Mucosa of rectum (tissue), 2 donors: ENCODE results near the gene CAMK2N2.

Experiments used
- H3K27ac ChIP-seq, 2 donors: one replicate each; pipeline ENCODE4 v1.7.0; 2013; ENCODE audit warnings: inconsistent platforms in 2 of 2, low read depth in 2 of 2, low read length in 2 of 2
- H3K27me3 ChIP-seq, 2 donors: one replicate each; pipeline ENCODE4 v1.7.0; 2013; ENCODE audit warnings: low read length in 2 of 2; ENCODE audit not compliant: control insufficient read depth in 2 of 2, insufficient read depth in 2 of 2
- H3K36me3 ChIP-seq, 2 donors: one replicate each; pipeline ENCODE4 v1.7.0; 2013; ENCODE audit warnings: low read length in 2 of 2; ENCODE audit not compliant: control insufficient read depth in 2 of 2, insufficient read depth in 2 of 2
- H3K4me1 ChIP-seq, 2 donors: one replicate each; pipeline ENCODE4 v1.7.0; 2013; ENCODE audit warnings: low read length in 2 of 2, mild to moderate bottlenecking in 1 of 2; ENCODE audit not compliant: control insufficient read depth in 2 of 2, insufficient read depth in 2 of 2
- H3K4me3 ChIP-seq, 2 donors: one replicate each; pipeline ENCODE4 v1.7.0; 2013; ENCODE audit warnings: low read length in 2 of 2
- H3K9ac ChIP-seq, 2 donors: one replicate each; pipeline ENCODE4 v1.7.0; 2013; ENCODE audit warnings: low read length in 2 of 2, low read depth in 1 of 2, mild to moderate bottlenecking in 1 of 2
- H3K9me3 ChIP-seq, 2 donors: one replicate each; pipeline ENCODE4 v1.7.0; 2013; ENCODE audit warnings: low read length in 2 of 2; ENCODE audit not compliant: control insufficient read depth in 2 of 2
- donor health status: healthy.
- donor health status: Normal muscosa, but diverticular disease.

Gene CAMK2N2

DNA sequence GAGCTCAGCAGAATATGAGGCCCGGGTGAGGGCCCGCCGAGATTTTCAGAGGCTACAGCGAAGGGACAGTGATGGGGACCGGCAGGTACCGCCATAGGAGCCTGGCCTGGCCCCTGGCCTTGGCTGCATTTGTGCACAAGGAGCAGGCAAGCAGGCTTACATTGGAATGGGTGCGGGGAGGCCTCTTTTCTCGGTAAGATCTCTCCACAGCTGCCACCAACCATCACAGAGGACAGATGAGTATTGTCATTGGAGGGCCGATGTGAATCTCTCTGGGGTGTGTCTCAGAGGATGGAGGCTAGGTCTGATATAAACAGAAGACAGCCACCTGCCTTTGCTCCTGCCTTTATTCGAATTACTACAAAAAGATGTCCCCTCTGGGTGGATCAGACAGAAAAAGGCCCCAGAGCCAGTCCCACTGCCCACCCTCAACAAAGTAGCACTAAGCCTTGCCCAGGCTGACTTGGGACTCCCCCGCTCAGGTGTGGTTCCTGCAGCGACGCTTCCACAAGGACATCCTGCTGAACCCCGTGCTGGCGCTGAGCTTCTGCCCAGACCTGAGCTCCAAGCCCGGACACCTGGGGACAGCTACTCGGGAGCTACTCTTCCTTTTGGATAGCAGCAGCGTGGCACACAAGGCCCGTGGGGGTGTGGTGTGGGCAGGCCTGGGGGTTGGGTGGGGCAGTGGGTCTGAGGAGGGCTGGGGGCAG, 26.5 kb downstream of the CAMK2N2 start:
- H3K9ac ChIP-seq, result no peak overlapping the region
- H3K27me3 ChIP-seq, result peaks cover 22 to 26% of the 10 kb centered on the region in 2 donors
- no peak overlapping the region for H3K27ac ChIP-seq
- H3K4me1 ChIP-seq, result peaks cover 6 to 10% of the 10 kb centered on the region in 2 donors
- H3K36me3 ChIP-seq, result no peaks in the 10 kb centered on the region
- no peak overlapping the region for H3K4me3 ChIP-seq
- H3K9me3 ChIP-seq, result no peaks in the 10 kb centered on the region

DNA sequence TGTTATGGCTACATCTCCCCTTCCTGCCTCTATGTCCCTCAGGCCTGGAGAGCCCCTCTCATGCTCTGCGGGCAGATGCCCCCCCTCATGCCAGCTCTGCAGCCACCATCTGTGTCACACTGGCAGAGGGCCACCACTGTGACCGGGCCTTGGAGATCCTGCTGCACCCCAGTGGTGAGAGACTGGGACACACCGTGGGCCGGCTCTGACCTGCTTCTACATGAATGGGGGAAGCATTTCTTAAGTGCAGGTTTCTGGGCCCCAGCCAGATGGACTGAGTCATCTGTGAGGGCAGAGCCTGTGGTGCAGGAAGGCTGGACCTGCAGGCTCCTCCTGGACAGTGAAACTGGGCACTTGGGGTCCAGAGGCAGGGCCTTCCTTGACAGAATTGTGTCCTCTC, 27.1 kb downstream of the CAMK2N2 start:
- H3K9ac ChIP-seq, result no peak overlapping the region
- H3K4me3 ChIP-seq, result no peak overlapping the region
- H3K27ac ChIP-seq, result no peak overlapping the region
- no peaks in the 10 kb centered on the region for H3K36me3 ChIP-seq
- peaks cover 11 to 16% of the 10 kb centered on the region in 2 donors for H3K4me1 ChIP-seq
- no peaks in the 10 kb centered on the region for H3K9me3 ChIP-seq
- H3K27me3 ChIP-seq, result peaks cover 27 to 29% of the 10 kb centered on the region in 2 donors

DNA sequence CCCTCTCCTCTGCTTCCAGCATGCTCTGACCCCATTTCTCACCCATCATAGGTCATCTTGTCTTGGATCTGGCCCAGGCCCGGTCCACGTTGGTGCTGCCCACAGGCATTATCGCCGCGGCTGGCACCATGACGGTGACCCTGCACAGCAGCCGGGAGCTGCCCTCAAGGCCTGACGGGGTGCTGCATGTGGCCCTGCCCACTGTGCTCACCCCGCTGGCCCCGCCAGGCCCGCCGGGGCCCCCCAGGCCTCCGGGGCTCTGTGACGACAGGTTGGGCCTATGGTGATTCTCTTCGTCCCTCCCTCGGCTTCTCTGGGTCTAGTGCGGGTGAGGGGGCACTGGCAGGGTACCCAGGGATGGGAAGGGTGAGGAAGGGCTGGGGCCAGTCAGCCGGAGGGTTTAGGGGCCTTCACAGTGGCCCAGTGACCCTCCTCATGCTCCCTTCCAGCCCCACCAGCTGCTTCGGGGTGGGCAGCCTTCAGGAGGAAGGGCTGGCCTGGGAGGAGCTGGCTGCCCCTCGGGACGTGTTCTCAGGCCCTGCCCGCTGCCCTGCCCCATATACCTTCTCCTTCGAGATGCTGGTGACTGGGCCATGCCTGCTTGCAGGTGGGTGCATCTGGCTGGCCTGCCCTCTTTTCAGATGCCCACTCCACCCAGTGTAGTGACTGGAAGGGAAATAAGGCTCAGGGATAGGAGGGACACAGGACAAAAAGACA, 28.1 kb downstream of the CAMK2N2 start:
- H3K4me3 ChIP-seq, result no peak overlapping the region
- H3K9ac ChIP-seq, result no peak overlapping the region
- H3K27ac ChIP-seq, result no peak overlapping the region
- H3K36me3 ChIP-seq, result no peaks in the 10 kb centered on the region
- no peaks in the 10 kb centered on the region for H3K9me3 ChIP-seq
- H3K4me1 ChIP-seq, result peaks cover 11 to 17% of the 10 kb centered on the region in 2 donors
- H3K27me3 ChIP-seq, result peaks cover 34 to 37% of the 10 kb centered on the region in 2 donors

DNA sequence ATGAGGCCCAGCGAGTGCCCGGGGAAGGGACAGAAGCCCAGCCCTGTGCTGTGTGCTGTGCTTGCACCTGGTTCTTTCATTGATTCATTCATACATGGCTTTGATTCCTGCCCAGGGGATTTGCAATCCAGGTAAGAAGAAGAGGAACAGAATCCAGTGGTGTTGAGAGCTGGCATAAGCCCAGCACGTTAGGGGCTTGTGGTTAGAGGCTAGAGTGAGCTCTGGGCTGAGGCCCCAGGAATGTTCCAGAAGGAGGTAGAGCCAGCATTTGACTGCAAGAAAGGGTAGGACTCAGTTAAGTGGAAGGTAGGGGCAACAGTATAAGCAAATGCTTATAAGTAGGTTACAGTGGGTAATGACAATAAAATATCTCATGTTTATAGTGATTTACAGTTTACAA, 29.7 kb downstream of the CAMK2N2 start:
- Histone ChIP-seq H3K9ac (no peak overlapping the region), H3K4me1 (peaks cover 11 to 17% of the 10 kb centered on the region in 2 donors), H3K27ac (no peak overlapping the region), H3K9me3 (no peaks in the 10 kb centered on the region), H3K27me3 (peaks cover 42 to 46% of the 10 kb centered on the region in 2 donors), H3K36me3 (no peaks in the 10 kb centered on the region), H3K4me3 (no peak overlapping the region)

DNA sequence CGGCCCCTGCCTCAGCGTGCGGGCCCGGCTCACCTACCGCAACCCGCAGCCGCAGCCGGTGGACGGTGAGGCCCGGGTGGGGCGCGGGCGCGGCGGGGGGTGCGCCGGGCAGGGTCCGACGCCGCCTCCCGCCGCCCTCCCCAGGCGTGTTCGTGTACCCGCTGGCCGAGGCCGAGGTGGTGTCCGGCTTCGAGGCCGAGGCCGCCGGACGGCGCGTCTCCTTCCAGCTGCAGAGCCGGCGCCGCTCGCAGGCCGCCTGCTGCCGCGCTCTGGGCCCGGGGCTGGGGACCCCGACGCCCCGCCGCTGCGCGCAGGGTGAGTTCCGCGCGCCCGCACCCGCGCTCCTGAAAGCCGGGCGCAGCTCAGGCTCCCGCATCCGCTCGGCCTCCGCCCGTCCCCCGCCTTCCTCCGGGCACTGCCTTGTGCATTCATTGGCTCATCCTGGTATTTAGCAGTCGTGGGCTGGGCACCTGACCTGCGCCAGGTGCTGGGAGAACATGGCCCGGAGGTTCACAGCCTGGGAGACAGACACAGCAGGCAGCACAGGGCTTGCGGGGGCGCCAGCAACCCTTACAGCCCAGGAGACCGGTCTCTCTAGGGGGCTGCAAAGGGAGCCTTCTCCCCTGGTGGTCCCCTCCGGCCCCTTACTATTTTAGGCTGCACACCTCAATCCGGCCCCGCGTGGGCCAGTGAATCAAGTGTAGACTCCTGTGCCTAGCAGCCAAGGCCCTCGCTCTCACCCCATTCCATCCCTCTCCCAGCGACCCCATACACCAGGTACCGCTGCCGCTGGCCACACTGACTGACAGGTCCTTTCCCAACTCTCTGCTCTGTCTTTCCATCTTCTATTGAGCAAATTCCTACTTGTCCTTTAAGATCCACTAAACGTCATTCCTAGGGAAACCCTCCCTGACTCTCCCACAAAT, 30.5 kb downstream of the CAMK2N2 start:
- Histone ChIP-seq H3K9me3 (no peaks in the 10 kb centered on the region), H3K4me1 (peaks cover 11 to 17% of the 10 kb centered on the region in 2 donors), H3K27me3 (peaks cover 42 to 46% of the 10 kb centered on the region in 2 donors), H3K9ac (peak overlapping the region in 1 of 2 donors; percentile 11), H3K27ac (no peak overlapping the region), H3K36me3 (no peaks in the 10 kb centered on the region), H3K4me3 (peak overlapping the region in 1 of 2 donors; percentile 18)

DNA sequence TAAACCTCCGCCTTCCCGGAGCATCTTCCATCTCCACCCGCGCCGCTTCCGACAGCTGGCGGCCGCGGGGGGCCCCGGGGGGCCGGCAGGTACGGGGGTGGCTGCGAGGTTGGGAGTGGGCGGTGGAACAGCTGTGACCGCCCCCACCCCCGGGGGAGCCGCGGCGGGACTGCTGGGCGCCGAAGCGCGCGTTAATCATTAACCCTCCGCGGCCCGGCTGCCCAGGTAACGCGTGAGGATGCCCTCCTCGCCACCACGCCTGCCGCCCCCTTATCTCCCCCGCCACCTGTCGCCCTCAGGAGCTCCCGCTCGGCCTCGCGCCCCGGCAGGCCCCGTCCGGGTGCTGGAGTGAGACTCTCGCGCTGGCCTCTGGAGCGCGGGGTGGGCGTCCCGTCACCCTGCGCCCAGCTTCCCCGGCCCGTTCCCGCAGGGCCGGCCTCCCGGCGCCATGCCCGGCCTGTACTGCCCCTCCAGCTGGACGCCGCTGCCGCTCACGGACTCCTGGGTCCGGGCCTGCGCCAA, 31.2 kb downstream of the CAMK2N2 start:
- Histone ChIP-seq H3K4me3 (peak overlapping the region; percentile 18 to 50), H3K9me3 (no peaks in the 10 kb centered on the region), H3K36me3 (no peaks in the 10 kb centered on the region), H3K9ac (peak overlapping the region in 1 of 2 donors; percentile 11), H3K27ac (no peak overlapping the region), H3K4me1 (peaks cover 11 to 17% of the 10 kb centered on the region in 2 donors), H3K27me3 (peaks cover 42 to 46% of the 10 kb centered on the region in 2 donors)

DNA sequence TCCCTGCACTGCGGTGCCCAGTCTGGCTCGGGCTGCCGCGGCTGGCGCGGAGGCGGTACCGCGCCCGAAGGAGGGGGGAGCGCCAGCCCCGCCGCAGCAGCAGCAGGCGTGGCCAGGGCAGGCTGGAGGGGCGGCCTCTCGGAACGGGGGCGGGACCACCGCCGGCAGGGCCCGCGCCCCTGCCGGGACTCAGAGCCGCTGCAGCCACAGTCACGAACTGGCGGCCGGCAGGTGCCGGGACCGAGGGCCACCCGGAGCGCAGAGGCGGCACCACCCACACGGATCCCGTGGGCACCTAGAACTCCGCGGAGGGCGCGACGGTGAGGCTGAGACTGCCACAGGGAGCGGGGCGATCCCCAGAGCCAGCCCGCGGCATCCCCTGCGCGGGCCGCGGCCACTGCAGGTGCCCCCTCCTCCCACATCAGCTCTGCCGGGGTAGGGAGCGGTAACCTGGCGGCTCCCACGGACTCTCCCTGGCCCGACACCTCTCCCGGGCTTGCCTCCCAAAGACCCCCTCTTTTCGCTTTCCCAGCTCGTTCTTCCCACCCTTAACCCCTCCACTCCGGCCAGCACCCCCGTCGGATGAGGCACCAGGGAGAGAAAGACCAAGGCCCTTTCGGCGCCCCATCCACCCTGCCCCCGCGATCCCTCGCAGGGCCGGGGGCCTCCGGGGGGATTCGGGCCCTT, 31.8 kb downstream of the CAMK2N2 start, which contains the start of gene VWA5B2:
Gene VWA5B2, plus strand, starts transcription at position 192 of the 687 bp plus-strand sequence. CDS start 944 bp downstream, outside the sequence.
- peak within 1 kb of the TSS in 1 of 2 donors; percentile 11 for H3K9ac ChIP-seq

DNA sequence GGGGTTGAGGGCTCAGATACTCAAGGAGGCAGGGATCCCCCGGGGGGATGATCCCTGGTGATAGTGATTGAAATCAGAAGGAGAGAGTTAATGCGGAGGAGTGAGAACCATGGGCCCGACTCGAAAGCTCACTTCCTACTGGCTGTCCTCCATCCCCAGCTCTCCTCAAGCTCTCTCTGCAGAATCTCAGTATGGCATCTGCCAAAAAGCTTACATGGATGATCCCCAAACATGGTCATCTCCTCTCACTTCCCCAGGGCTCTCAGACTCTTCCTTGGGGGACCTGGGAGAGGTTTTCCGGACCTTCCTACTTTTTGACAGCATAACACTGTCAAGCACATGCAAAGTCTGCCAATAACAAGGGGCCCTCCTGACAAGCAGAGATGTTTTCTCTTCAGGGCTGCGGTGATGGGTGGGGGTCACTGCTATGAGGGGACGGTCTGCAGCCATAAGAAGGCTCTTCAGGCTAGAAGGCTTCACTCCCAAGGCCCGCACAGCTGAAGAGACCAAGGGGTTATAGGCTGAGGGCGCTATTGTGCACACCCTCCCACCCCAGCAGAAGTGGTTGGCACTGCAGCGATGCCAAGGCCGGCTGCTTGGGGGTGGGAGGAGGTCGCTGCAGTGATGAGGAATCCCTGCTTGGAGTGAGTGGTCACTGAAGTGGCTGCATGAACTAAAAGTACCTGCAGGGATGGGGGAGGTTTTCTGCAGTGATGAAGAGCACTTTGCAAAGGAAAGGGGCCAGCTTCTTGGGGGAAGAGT, 32.8 kb downstream of the CAMK2N2 start:
- no peak overlapping the region for H3K9ac ChIP-seq
- H3K4me3 ChIP-seq, result no peak overlapping the region
- H3K4me1 ChIP-seq, result peaks cover 11 to 17% of the 10 kb centered on the region in 2 donors
- H3K27ac ChIP-seq, result no peak overlapping the region
- H3K36me3 ChIP-seq, result no peaks in the 10 kb centered on the region
- no peaks in the 10 kb centered on the region for H3K9me3 ChIP-seq
- peaks cover 42 to 46% of the 10 kb centered on the region in 2 donors for H3K27me3 ChIP-seq

More for the DNA sequence above, 31.8 kb downstream of the CAMK2N2 start, which contains the start of gene VWA5B2:
- Histone ChIP-seq H3K27ac (no peak within 1 kb of the TSS), H3K4me3 (peak within 1 kb of the TSS; percentile 50 to 55), H3K27me3 (peaks cover 42 to 46% of the 10 kb centered on the region in 2 donors), H3K4me1 (peaks cover 11 to 17% of the 10 kb centered on the region in 2 donors), H3K36me3 (no peaks in the 10 kb centered on the region), H3K9me3 (no peaks in the 10 kb centered on the region)
